Measurements from ENCODE around the gene GIPC1.

GIPC1 gene

GRCh38 chr19:14439014-14439413 lies 56.9 kb downstream of the GIPC1 start:
- no peak for DNase-seq (ENCODE audit: low read depth in 2 of 2, low spot score in 1 of 2)

GRCh38 chr19:14437578-14438140 lies 58.3 kb downstream of the GIPC1 start:
- DNase-seq (ENCODE audit: low read depth in 2 of 2, low spot score in 1 of 2) = no peak

- DNase-seq (ENCODE audit: low read depth in 2 of 2, low spot score in 1 of 2) = no peak
Measured at GRCh38 chr19:14435320-14436050, 60.4 kb downstream of the GIPC1 start.

- DNase-seq (ENCODE audit: low read depth in 2 of 2, low spot score in 1 of 2) = no peak
Measured at GRCh38 chr19:14434543-14435319, 61.2 kb downstream of the GIPC1 start.

GRCh38 chr19:14433554-14434501 lies 62.1 kb downstream of the GIPC1 start:
- no peak for DNase-seq (ENCODE audit: low read depth in 2 of 2, low spot score in 1 of 2)

- no peak for DNase-seq (ENCODE audit: low read depth in 2 of 2, low spot score in 1 of 2)
Measured at GRCh38 chr19:14432791-14433553, 63.0 kb downstream of the GIPC1 start, which contains the start of gene PKN1. TSS of gene PKN1 (plus strand) at chr19:14433306. CDS start at chr19:14433522, 216 bp downstream.

- no peak for DNase-seq (ENCODE audit: low read depth in 2 of 2, low spot score in 1 of 2)
Measured at GRCh38 chr19:14430712-14431111, 65.2 kb downstream of the GIPC1 start.

GRCh38 chr19:14428882-14429416 lies 67.0 kb downstream of the GIPC1 start:
- DNase-seq (ENCODE audit: low read depth in 2 of 2, low spot score in 1 of 2) = no peak
